GM19025 (cell line): Measurements from ENCODE around the gene B3GNT5.
A peak's percentile ranks its signal among the peaks of the same experiment; 100 is the strongest.

Source experiments
- ATAC-seq: cut with Tn5 transposase; IDR thresholded peaks from one replicate; pipeline ENCODE4 v1.9.1; 2021; ENCODE audit warnings: mild to moderate bottlenecking, low read depth, moderate library complexity; ENCODE audit not compliant: unreplicated experiment

Gene B3GNT5

DNA sequence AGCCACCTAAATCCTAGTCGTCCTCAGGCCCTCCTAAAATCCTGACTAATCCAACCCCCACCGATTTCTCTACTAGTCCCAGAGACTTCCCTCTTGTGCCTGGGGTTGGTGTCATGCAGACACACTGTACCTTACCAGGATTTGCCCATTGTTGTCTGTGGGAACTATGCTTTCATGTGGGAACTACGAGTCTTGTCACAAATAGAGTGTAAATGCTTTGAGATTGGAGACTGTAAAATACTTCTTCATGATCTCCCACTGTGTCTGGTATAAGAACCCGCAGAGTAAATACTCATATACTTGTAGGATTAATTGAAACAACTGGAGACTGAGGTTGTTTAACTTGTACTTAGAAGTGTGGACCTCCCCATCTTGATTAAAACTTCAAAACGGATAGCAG lies 11.2 kb downstream of the B3GNT5 start:
- no peak for ATAC-seq

DNA sequence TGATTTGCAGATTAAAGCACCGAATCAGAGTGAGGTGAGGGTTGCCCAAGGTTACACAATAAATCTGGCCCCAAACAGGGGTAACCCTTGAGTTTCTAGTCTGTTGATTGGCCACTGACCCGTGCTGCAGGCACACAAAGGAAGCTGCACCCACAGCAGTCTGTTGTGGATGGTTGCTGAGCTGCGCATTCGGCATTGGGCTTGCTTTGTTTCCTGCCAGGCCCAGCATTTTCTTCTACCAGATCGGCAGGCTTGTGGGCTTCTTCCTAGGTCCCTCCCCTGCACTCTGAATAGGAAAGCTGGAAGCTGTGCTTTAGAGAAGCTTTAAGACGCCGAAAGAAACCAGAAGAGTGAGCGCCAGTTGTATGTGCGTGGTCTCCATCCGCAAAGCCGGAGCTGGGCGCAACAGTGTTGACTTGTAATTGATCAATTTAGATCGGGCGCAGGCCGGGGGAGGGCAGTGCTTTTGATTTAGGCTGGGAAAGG lies 12.1 kb downstream of the B3GNT5 start:
- no peak for ATAC-seq

DNA sequence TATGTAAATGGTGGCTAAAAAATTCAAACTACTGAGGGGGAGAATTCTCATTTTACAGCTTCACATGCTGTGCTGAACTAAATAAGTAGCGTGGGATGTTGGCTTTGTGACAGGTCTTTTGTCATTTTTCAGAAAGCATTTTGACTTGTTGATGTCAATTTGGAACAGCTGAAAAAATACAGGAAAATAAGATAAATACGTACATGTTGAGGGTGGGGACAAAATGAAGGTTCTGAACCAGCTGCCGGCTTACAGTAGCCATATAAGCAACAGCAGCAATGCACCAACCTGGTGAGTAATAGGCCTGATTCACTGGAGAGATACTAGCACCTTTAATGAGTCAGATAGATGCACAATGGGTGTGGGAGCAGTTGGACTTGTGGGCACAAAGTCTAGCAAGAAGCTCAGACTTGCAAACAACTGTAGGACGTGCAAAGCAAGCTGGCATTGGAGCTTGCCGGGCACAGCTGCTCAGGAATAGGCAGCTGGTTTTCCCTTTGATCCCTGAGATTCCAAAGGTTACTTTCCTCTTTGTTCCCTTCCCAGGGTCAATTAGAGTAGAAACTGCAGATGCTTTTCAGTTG lies 12.9 kb downstream of the B3GNT5 start:
- no peak for ATAC-seq

DNA sequence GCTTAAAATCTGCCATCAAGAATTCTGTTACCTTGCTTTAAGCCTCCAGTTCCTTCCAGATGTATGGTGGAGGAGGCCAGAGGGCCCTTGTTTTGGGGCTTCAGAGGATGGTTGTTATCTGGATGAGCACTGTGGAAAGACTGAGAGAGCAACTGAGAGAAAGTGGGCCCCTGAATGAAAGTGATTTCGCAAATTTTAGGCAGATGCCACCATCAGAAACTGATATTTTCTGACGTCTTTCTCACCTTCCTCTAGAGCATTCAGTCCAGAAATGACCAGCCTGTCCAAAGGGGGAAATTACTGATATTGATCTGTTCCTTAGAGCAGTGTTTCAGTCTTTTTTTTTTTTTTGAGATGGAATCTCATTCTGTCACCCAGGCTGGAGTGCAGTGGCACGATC lies 13.4 kb downstream of the B3GNT5 start:
- no peak for ATAC-seq

DNA sequence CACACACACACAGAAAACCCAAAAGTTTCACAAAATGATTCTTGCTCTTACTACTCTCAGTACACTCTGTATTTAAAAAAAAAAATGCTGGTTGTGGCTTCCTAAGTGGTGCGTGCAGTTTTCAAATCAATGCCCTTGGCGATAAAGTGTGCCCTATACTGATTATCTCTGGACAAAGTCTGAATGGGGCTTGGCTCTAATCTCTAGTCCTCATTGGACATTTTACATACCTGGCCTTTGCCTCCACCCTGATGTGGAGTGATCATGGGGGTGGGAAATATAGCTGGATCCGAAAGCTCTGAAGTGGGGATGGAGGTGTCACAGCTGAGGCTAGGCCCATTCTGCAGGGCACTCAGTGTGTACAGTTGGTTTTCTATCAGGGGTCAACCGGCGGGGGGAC lies 14.1 kb downstream of the B3GNT5 start:
- ATAC-seq = no peak

DNA sequence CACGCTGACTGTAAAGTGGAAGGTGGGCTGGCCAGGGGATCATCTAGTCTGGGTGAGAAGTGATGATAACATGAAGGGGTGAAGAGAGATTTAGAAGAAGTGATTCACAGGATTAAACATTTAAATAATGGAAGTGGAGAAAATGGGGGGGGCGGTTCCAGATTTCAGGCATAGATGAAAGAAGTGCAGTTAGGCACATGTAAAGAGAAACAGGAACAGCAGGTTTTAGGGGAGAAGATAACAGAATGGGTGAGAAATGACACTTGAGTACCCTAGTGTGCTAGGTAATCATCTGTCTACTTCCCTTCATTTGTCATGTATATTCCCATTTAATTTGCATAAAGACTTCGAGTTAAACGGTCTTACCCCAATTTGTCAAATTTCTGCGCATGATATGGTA lies 15.3 kb downstream of the B3GNT5 start:
- ATAC-seq = no peak

DNA sequence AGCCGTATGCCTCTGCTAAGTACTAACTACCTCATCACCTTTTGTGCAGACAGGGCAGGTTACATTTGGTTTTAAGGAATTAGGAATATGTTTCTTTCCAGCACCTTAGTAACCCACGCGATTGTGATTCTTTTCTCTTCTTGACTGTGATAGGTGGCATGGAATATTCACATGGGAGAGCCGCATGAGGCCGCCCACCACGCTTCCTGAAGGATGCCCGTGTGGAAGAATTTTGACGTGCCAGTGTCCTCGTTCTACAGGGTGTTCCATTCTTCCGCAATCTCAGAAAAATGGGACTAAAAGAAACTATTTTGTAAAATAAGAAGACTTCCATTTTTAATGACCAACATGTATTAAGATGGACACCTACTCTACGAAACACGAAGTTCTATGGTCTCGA lies 16.3 kb downstream of the B3GNT5 start:
- no peak for ATAC-seq

DNA sequence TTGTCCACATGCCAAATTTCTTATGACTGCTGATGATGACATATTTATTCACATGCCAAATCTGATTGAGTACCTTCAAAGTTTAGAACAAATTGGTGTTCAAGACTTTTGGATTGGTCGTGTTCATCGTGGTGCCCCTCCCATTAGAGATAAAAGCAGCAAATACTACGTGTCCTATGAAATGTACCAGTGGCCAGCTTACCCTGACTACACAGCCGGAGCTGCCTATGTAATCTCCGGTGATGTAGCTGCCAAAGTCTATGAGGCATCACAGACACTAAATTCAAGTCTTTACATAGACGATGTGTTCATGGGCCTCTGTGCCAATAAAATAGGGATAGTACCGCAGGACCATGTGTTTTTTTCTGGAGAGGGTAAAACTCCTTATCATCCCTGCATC lies 17.3 kb downstream of the B3GNT5 start:
- ATAC-seq = no peak

DNA sequence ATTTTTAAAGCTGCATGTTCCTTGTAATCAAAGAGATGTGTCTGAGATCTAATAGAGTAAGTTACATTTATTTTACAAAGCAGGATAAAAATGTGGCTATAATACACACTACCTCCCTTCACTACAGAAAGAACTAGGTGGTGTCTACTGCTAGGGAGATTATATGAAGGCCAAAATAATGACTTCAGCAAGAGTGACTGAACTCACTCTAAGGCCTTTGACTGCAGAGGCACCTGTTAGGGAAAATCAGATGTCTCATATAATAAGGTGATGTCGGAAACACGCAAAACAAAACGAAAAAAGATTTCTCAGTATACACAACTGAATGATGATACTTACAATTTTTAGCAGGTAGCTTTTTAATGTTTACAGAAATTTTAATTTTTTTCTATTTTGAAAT lies 19.1 kb downstream of the B3GNT5 start:
- no peak for ATAC-seq

DNA sequence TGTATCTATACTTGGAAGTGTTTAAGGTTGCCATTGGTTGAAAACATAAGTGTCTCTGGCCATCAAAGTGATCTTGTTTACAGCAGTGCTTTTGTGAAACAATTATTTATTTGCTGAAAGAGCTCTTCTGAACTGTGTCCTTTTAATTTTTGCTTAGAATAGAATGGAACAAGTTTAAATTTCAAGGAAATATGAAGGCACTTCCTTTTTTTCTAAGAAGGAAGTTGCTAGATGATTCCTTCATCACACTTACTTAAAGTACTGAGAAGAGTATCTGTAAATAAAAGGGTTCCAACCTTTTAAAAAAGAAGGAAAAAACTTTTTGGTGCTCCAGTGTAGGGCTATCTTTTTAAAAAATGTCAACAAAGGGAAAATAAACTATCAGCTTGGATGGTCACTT lies 19.7 kb downstream of the B3GNT5 start:
- no peak for ATAC-seq

DNA sequence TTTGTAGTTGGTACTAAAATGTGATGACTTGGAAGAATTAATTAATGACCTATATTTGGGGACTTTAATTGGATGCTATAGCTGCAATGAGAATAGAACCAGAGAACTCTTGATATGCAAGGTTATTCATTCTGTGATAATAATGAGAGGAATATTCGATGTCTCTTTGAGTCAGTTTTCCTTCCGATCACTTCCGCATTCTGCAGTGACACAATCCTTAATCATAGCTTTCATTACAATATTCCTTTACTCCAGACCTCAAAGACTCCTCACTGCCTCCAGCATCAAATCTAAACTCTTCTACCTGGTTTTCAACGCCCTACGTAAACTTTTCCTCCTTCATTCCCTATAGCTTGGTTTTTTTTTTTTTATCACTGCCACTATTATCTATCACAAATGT lies 21.6 kb downstream of the B3GNT5 start:
- no peak for ATAC-seq

DNA sequence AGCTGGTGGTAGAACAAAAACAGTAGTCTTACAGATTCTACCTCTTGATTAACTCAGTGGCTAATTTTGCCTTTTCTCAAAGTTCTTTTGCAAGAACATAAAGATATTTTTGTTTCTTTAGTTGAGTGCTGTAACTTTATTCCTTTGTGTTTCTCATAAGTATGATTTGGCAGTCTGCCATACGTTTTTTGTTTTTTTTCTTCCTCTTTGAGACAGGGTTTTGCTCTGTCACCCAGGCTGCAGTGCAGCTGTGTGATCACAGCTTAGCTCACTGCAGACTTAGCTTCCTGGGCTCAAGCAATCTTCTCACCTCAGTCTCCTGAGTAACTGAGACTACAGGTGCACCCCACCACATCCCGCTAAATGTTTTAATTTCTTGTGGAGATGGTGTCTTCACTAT lies 22.4 kb downstream of the B3GNT5 start:
- ATAC-seq = no peak

DNA sequence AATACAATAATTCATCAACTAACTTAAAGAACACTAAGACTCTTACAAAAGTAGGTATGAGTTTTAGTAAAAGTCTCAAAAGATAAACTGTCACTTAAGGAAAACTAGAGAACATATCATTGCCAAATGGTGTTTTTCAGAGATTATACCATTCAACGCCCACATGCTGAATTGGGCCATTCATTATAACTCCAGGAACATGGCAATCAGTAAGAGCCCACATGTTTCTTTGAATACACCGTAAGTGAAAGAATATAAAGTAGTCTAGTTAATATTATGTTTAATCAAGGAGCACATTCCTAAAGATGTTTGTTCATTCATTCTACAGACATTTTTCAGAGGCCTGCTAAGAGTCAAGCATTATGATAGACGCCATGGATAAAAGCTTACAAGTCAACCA lies 22.9 kb downstream of the B3GNT5 start:
- no peak for ATAC-seq

DNA sequence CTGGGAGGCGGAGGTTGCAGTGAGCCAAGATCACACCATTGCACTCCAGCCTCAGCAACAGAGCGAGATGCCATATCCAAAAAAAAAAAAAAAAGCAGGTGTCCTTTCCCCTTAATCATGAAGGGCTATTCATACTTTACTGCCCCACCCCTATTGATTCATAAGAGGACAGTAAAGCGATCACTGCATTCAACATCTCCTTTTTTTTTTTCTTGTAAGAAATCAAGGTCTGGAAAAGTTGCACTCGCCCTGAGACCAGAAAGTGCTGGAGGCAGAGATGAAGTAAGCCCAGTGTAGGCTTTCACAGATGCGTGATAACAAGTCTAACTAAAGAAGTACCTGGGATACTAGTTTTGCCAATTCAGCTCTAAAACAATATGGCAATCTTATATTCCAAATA lies 24.2 kb downstream of the B3GNT5 start:
- ATAC-seq = no peak

DNA sequence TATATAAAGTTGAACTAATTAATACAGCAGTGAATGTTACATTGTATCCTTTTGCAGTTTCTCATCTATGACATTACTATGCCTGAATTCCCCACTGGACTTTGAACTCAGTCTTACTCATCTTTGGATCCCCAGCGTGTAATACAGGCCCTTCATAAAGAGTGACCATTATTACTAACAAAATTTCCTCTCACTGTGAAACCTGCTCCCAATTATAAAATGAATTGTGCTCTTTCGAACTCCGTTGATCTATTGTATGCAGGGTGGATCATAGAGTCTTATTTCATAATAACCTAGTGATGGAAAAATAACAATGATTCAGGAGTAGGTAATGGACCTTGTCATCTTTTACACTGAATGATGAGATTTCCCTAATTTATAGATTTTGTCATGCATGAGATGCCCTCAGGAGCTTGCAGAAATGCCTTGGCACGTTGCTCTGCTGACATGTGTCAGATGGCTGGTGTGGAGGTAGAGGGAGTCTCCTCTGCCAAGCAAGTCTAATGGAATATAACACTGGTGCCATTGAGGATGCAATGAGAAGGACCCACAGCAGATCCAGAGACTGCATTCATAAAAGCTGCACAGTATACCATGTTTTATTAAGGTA lies 25.5 kb downstream of the B3GNT5 start:
- no peak for ATAC-seq

DNA sequence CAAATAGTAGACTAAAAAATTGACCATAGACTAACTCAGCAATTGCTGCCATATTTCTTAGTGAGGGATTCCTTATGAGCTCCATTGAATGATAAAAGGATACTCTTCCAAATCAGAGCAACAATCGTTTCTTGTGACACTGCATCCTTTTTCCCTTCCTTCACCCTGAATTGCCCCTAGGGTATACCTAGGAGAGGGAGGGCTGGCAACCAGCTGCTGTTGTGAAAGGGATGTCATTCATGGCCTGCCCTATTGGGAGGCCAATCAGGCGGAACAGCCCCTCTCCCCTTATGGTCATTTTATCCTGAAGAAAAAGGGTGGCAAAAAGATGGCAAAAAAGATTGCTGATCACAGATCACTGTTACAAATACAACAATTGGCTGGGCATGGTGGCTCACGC lies 26.3 kb downstream of the B3GNT5 start:
- ATAC-seq = no peak

DNA sequence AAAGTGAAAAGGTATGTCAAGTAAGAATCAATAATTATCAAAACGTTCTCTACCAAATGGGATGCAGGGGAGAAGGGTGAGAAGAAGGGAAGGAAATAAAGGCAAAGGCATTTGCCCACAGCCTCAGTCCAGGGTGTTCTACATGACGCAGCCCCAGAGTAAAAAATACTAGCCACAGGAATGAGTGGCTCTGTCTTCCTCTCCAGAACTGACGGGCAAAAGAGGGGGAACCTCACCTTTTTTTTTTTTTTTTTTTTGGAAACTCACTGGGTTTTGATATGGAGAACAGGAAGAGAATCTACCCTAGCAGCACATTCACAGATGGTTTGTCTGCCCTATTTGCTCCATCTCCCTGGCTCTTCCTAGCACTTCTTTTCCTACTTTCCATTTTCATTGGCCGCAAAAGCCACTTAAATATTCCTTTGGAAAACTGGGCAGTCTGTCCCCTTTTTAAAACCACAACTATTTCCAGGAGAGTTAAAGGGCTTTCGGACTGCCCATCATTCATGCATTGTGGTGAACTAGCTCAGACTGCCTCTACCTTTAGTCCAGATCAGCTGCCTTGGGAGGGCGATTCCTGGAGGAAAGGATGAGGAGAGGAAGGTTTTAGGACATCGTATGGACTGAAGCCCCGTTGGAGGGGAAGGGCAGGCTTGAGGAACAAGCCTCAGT lies 28.2 kb downstream of the B3GNT5 start:
- no peak for ATAC-seq

DNA sequence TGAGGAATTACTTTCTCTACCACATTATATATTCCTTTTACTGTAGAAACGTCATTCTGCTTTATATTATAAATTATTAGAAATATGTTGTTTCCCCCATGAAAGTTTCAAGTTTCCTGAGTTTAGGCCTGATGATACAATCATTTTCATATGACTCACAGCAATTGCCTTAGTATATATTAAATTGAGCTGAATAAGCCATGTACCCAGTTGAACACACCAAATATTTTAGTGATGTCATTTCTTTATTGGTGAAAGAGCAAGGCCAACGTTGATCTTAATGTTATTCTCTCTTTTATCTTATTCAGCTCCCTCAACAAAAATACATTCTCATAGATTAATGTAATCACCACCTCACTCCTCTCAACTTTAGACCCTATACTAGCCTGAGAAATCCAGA lies 30.8 kb downstream of the B3GNT5 start:
- no peak for ATAC-seq

DNA sequence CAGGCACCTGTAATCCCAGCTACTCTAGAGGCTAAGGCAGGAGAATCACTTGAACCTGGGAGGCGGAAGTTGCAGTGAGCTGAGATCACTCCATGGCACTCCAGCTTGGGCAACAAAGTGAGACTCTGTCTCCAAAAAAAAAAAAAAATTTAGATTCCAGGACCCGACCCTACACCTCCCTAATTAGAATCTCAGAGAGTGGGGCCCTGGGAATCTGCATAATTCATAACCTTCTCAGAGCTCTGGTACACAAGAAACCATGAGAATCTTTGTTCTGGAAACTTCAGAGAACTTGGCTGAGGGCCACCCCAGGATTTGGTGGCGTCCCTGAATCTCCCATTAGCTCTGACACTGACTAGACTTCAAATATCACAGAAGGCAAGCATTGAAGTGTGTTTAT lies 31.5 kb downstream of the B3GNT5 start:
- no peak for ATAC-seq

DNA sequence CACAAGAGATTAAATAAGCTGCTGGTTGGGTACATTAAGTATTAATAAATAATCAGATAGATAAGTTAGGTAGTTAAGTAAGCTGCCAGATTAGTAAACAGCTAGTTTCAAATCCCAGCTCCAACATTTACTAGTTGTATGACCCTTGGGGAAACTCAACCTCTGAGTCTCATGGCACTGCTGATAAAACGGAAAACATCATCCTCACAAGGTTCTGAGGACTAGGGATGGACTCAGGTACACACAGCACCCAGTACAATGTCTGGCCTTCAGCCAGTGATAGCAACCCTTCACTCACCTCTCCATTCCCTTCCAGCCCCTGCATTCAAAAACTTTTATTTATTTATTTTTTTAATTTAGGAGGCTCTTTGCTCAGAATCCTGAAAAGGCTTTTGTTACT lies 32.3 kb downstream of the B3GNT5 start:
- ATAC-seq = no peak

DNA sequence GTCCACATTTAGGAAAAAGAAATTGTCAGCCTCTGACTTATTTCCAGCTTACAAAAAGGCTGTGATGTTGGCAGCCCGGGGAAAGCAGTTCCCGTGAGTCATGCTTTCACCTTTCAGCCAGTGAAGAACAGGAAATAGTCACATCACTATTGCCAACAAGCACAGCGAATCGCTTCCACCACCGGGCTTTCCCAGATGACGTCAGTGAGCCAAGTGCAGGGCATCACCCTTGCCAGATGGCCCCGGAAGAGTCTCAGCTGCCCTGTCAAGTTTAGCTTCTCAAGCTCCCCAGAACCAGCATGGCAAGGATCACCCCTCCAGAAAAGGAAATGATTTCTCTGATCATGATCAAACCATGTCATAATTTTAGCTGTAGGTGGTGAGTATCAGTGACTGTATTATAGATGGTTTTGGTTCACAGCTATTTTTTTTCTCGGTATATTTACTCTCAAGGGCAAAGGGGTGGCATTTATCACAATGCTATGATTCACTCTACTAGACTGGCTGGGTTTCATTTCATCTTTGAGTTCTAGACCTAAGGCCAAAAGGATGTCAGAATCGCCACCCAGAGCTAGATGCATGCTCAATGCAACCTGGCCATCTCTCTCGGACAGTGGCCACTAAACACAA lies 32.9 kb downstream of the B3GNT5 start:
- peak; percentile 98 for ATAC-seq
